K562 (cell line): Measurements from ENCODE around the gene PLA2G15. TPM values are rescaled to one million over a fixed set of nuclear protein-coding genes. Genes with fewer than 3 reads are reported as not detected.

Experiments
- ARID3B ChIP-seq: fragments of 250-450 bp; sonication (Bioruptor Pico); IDR thresholded peaks from 2 replicates; pipeline ENCODE4 v1.4.0; 2020; ENCODE audit warnings: borderline replicate concordance
- E2F3 ChIP-seq: fragments of 250-450 bp; sonication (Bioruptor Pico); IDR thresholded peaks from 2 replicates; pipeline ENCODE4 v1.4.0; 2020; ENCODE audit warnings: mild to moderate bottlenecking
- E2F6 ChIP-seq, 2 experiments: IDR thresholded peaks; 2 replicates each; pipeline ENCODE4 v1.6.1; 2011; ENCODE audit warnings: borderline replicate concordance in 1 of 2, control low read depth in 1 of 2, low read depth in 1 of 2, low read length in 1 of 2, mild to moderate bottlenecking in 1 of 2, mixed read lengths in 1 of 2, moderate library complexity in 1 of 2; ENCODE audit not compliant: insufficient read depth in 1 of 2, insufficient read length in 1 of 2, poor library complexity in 1 of 2, severe bottlenecking in 1 of 2; ENCODE audit errors: extremely low read depth in 1 of 2
- JUND ChIP-seq, 2 experiments: IDR thresholded peaks; 2 replicates in 1 of 2; 3 replicates in 1 of 2; pipeline ENCODE4 v1.6.1; 2011; ENCODE audit warnings: borderline replicate concordance in 2 of 2, low read depth in 2 of 2, low read length in 2 of 2, improper control_type of control experiment in 1 of 2, missing biosample characterization in 1 of 2, missing genetic modification characterization in 1 of 2, missing genetic modification reagents in 1 of 2
- KAT7 ChIP-seq: sonication (generic); formaldehyde crosslinking; IDR thresholded peaks from 2 replicates; pipeline ENCODE4 v1.8.0; 2022; ENCODE audit warnings: missing genetic modification reagents, mild to moderate bottlenecking, borderline replicate concordance
- MAFF ChIP-seq: IDR thresholded peaks from 2 replicates; pipeline ENCODE4 v1.6.1; 2012; ENCODE audit warnings: low read length, improper control_type of control experiment
- MYBL2 ChIP-seq, 2 experiments: fragments of 450-650 bp in 1 of 2; sonication (generic) in 1 of 2; formaldehyde crosslinking in 1 of 2; IDR thresholded peaks; 2 replicates each; pipeline versions ENCODE4 v1.6.1 to v1.8.1; 2017 to 2022; ENCODE audit warnings: borderline replicate concordance in 1 of 2, inconsistent platforms in 1 of 2, low read depth in 1 of 2, mild to moderate bottlenecking in 1 of 2, missing genetic modification reagents in 1 of 2, moderate library complexity in 1 of 2
- POLR2B ChIP-seq: fragments of 450-650 bp; IDR thresholded peaks from 2 replicates; pipeline ENCODE4 v1.6.1; 2018; ENCODE audit warnings: low read depth; ENCODE audit not compliant: partially characterized antibody
- PTBP1 ChIP-seq: fragments of 200-400 bp; formaldehyde crosslinking; IDR thresholded peaks from 2 replicates; pipeline ENCODE4 v1.6.1; 2017; ENCODE audit warnings: low read depth, low read length
- PURB ChIP-seq: sonication (generic); formaldehyde crosslinking; IDR thresholded peaks from 2 replicates; pipeline ENCODE4 v1.9.0; 2021; ENCODE audit warnings: low read depth, mild to moderate bottlenecking, missing genetic modification reagents
- RBM39 ChIP-seq: fragments of 200-400 bp; formaldehyde crosslinking; optimal IDR thresholded peaks from 2 replicates; pipeline ENCODE3; 2018; ENCODE audit warnings: low read depth, low read length
- TCF3 ChIP-seq: sonication (generic); formaldehyde crosslinking; IDR thresholded peaks from 2 replicates; pipeline ENCODE4 v1.4.0; 2020; ENCODE audit warnings: mild to moderate bottlenecking, missing genetic modification reagents
- ZFP30 ChIP-seq: fragments of 250-450 bp; sonication (Bioruptor Pico); IDR thresholded peaks from 2 replicates; pipeline ENCODE4 v1.8.0; 2022; ENCODE audit warnings: moderate library complexity, mild to moderate bottlenecking, inconsistent platforms, borderline replicate concordance
- ZNF584 ChIP-seq: fragments of 200-800 bp; sonication (Bioruptor generic); IDR thresholded peaks from 2 replicates; pipeline ENCODE4 v1.6.1; 2016; ENCODE audit warnings: low read depth, mild to moderate bottlenecking, missing genetic modification characterization, missing compliant biosample characterization
- polyA plus RNA-seq, 8 experiments: library from polyadenylated mRNA; depleted of rRNA in 4 of 8; stranded (reverse) in 5 of 8; unstranded in 3 of 8; fragments of >200 nt; fragmentation: Nextera tagmentation in 2 of 8; fragmentation: Illumina TruSeq in 1 of 8; extraction: Ambion mirVana in 2 of 8; extraction: Trizol in 1 of 8; gene quantifications; 2 replicates each; pipeline versions ENCODE4 v1.2.1 to v1.2.3, GENCODE V29; 2011 to 2014; ENCODE audit warnings: inconsistent platforms in 1 of 8, missing spikeins in 1 of 8
- total RNA-seq, 7 experiments: library from RNA; depleted of rRNA in 6 of 7; stranded (reverse); fragments of >200 nt in 6 of 7; fragmentation: Illumina TruSeq in 2 of 7; extraction: Trizol in 2 of 7; gene quantifications; 2 replicates each; pipeline versions ENCODE4 v1.2.1 to v1.2.3, GENCODE V29; 2011 to 2021; ENCODE audit warnings: low replicate concordance in 1 of 7
- TF ChIP-seq, protein P1 (sequence below): fragments of 250-450 bp; sonication (Bioruptor Pico); IDR thresholded peaks from 2 replicates; pipeline ENCODE4 v1.6.1; 2021; ENCODE audit warnings: mild to moderate bottlenecking
- TF ChIP-seq, protein P2 (sequence below), 2 experiments: fragments of 200-800 bp in 1 of 2; sonication (Bioruptor generic) in 1 of 2; sonication (generic) in 1 of 2; formaldehyde crosslinking in 1 of 2; IDR thresholded peaks in 1 of 2; conservative IDR thresholded peaks in 1 of 2; 2 replicates each; pipeline versions ENCODE4 v1.5.0 to v1.6.1; 2016 to 2020; ENCODE audit warnings: missing compliant biosample characterization in 1 of 2, missing genetic modification characterization in 1 of 2, missing genetic modification reagents in 1 of 2
- TF ChIP-seq, protein P3 (sequence below): fragments of 250-450 bp; sonication (Bioruptor Pico); IDR thresholded peaks from 2 replicates; pipeline ENCODE4 v1.8.0; 2021; ENCODE audit warnings: mild to moderate bottlenecking, moderate library complexity

PLA2G15 gene
- total and polyA plus RNA-seq, 9 of the 15 experiments (the other 6 are each of a cell fraction or from before 2014, with no cell fraction given), result 0.42 to 8.6 (median 4.8) TPM

DNA sequence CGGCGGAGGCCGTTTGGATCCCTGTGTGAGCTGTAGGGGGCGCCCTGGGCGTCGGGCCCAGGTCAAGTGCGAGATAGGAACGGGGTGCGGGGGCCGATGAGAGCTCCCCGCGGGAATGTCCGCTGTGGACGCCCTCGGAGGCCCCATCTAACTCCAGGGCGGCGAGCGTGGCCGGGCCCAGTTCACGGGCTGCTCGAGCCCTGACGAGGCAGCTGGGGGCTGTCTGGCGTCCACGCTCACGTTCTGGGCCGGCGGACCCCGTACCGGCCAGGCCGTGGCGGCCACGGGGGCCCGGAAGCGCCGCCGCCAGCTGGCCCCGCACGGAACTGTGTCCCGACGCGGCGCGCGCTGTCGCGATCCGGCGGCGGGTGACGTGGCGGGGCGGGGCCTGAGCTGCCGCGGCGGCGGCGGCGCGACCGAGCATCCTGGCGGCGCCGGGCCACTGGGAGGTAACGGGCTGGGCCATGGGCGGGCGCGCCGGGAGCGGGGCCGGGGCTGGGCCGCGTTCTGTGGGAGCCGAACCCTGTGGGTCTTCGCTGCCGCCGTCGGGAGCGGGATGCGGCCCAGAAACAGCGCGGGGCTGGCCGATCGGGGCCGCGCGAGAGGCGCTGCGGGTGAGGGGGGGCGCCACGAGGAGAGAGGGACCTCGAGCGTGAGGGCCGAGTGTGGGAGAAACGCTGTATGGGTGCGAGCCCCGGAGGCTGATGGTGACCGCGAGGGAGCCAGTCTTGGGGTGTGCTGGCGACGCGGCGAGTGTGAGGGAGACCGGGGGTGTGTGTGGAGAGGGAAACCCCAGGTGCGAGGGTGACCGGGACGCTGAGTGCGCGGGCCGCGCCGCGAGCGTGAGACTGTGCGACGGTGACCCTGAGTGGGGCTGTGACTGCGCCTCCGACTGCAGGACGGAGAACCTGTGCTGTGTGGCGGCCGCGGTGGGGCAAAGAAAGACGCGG is 19.2 kb downstream of the PLA2G15 start, which contains the start of gene SLC7A6 (continued):
- TF ChIP-seq MYBL2 (IDR thresholded peaks at IDR 0.05; ENCODE audit: low read depth), result no peak
- TF ChIP-seq MYBL2 (CRISPR knock-in tag; IDR thresholded peaks at IDR 0.05; ENCODE audit: borderline replicate concordance), result no peak
- TF ChIP-seq TCF3 (CRISPR knock-in tag), result peak; percentile 17; the same call in 1 of the 2 replicates
- peak; percentile 21; the same call in 1 of the 2 replicates for TF ChIP-seq JUND (IDR thresholded peaks at IDR 0.05; ENCODE audit: borderline replicate concordance, low read depth, low read length)
- peak; percentile 21; the same call in 1 of the 3 replicates for TF ChIP-seq JUND (tag; IDR thresholded peaks at IDR 0.05; ENCODE audit: borderline replicate concordance, low read depth, low read length)
- TF ChIP-seq POLR2B, result no peak
- TF ChIP-seq, protein P1, sequence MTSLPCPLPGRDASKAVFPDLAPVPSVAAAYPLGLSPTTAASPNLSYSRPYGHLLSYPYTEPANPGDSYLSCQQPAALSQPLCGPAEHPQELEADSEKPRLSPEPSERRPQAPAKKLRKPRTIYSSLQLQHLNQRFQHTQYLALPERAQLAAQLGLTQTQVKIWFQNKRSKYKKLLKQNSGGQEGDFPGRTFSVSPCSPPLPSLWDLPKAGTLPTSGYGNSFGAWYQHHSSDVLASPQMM (CRISPR knock-in tag), result no peak
- TF ChIP-seq, protein P2, sequence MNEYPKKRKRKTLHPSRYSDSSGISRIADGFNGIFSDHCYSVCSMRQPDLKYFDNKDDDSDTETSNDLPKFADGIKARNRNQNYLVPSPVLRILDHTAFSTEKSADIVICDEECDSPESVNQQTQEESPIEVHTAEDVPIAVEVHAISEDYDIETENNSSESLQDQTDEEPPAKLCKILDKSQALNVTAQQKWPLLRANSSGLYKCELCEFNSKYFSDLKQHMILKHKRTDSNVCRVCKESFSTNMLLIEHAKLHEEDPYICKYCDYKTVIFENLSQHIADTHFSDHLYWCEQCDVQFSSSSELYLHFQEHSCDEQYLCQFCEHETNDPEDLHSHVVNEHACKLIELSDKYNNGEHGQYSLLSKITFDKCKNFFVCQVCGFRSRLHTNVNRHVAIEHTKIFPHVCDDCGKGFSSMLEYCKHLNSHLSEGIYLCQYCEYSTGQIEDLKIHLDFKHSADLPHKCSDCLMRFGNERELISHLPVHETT (CRISPR knock-in tag; conservative IDR thresholded peaks at IDR 0.05 in 1 of 2, IDR thresholded peaks at IDR 0.05 in 1 of 2), result peak in 1 of 2 experiments; percentile 32; a peak in 1 of 4 replicates
- TF ChIP-seq E2F6 (IDR thresholded peaks at IDR 0.05; ENCODE audit: borderline replicate concordance in 1 of 2, extremely low read depth in 1 of 2, insufficient read depth in 1 of 2, insufficient read length in 1 of 2, low read depth in 1 of 2, low read length in 1 of 2, poor library complexity in 1 of 2, severe bottlenecking in 1 of 2), result peak; percentile 47 to 78
- TF ChIP-seq PTBP1, result 0 out of 2 replicates have a peak, but pooled peaks have one; percentile 26
- TF ChIP-seq, protein P3, sequence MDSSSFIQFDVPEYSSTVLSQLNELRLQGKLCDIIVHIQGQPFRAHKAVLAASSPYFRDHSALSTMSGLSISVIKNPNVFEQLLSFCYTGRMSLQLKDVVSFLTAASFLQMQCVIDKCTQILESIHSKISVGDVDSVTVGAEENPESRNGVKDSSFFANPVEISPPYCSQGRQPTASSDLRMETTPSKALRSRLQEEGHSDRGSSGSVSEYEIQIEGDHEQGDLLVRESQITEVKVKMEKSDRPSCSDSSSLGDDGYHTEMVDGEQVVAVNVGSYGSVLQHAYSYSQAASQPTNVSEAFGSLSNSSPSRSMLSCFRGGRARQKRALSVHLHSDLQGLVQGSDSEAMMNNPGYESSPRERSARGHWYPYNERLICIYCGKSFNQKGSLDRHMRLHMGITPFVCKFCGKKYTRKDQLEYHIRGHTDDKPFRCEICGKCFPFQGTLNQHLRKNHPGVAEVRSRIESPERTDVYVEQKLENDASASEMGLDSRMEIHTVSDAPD, result no peak
- TF ChIP-seq ZFP30, result no peak
- 0 out of 2 replicates have a peak, but pooled peaks have one; percentile 55 for TF ChIP-seq E2F3 (CRISPR knock-in tag)
- TF ChIP-seq KAT7 (CRISPR knock-in tag), result no peak; the same call in 1 of the 2 replicates
- no peak for TF ChIP-seq ZNF584 (CRISPR knock-in tag)
- no peak for TF ChIP-seq PURB
- no peak for TF ChIP-seq RBM39
- TF ChIP-seq ARID3B (CRISPR knock-in tag), result no peak
- TF ChIP-seq MAFF, result no peak
